ENCODE results near the gene ACP2.
"Not testable (repeated sequence)": the region's sequence is repeated elsewhere in the genome, so short reads cannot be mapped to it uniquely, and the experiment has no call there.

ACP2 gene

GRCh38 chr11:47241841-47242301, 6.7 kb downstream of the ACP2 start:
- no peak for DNase-seq

DNA sequence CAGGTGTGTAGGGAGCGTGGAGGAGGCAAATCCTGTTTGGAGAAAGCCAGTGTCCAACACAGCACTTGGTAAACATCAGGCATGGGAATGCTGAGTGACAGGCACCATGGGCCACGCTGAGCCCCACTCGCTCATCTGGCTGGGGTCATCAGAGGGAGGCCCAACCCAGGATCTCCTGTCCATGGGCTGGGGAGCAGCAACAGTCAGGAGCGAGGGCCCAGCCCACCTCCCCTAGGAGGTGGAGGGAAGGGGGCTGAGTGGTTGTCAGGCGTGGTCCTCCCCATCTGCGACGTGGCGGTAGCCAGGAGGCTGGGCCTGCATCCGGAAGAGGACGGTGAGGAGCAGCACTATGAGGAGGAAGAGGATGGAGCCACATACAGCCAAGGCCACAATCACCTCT, 8.8 kb downstream of the ACP2 start:
- no peak for DNase-seq

- no peak for DNase-seq
These were observed 12.1 kb downstream of the ACP2 start for GRCh38 chr11:47236482-47236881.

GRCh38 chr11:47235163-47235562, 13.5 kb downstream of the ACP2 start:
- no peak for DNase-seq

- no peak for DNase-seq
These were observed 13.9 kb downstream of the ACP2 start for GRCh38 chr11:47234669-47235100.

DNA sequence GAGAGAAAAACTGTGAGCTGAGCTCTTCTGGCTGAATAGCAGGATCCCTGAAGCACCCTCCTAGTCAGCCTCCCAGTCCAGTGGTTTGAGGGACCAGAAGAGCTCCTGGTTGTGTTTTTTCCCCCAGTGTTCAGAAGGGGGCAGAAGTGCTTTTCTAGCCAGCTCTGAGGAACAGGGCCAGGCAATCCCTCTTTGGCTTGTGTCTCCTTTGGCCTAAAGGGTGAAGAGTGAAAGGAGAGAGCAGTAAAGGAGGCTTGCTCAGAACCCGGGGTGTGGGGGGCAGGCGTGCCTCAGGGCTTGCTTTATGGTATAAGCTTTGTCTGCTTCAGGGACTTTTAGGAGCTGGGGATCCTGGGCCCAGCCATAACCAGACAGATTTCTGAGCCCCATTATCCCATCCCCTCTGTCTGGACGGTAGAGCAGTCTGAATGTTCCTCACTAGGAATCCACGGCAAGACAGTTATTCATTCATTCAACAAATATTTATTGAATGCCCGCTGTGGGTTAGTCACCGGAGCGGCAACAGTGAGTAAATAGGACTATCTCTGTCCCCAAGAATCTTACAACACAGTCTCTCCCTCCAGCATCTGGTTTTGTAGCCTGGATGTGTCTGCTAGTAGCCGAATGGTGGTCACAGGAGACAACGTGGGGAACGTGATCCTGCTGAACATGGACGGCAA, 14.5 kb downstream of the ACP2 start:
- DNase-seq: no peak

- DNase-seq: no peak
These were observed 15.6 kb downstream of the ACP2 start for GRCh38 chr11:47233051-47233450.

- DNase-seq: no peak
These were observed 19.5 kb downstream of the ACP2 start for GRCh38 chr11:47229161-47229560.

GRCh38 chr11:47225552-47226400, 22.8 kb downstream of the ACP2 start:
- no peak for DNase-seq

- DNase-seq: no peak
These were observed 25.9 kb downstream of the ACP2 start for GRCh38 chr11:47222696-47223095.

DNA sequence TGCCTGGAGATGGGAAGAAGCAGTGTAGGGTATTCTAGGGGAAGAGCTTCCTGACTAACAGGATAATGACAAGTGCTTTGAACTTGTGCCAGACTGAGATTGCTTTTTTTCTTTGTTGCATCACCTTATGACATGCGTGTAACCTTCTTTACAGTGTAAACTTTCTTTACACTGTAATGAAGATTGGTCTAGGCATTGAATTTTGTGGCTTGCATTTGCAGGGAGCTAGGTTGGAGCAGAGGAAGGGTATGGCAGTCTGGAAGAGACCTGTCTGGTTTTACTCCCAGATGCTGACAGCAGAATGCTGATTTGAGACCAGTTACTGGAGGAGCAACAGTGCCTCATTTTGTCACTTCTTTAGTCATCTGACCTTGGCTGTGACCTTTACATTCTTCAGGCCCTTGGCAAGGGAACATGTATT, 28.2 kb downstream of the ACP2 start:
- DNase-seq: no peak

DNA sequence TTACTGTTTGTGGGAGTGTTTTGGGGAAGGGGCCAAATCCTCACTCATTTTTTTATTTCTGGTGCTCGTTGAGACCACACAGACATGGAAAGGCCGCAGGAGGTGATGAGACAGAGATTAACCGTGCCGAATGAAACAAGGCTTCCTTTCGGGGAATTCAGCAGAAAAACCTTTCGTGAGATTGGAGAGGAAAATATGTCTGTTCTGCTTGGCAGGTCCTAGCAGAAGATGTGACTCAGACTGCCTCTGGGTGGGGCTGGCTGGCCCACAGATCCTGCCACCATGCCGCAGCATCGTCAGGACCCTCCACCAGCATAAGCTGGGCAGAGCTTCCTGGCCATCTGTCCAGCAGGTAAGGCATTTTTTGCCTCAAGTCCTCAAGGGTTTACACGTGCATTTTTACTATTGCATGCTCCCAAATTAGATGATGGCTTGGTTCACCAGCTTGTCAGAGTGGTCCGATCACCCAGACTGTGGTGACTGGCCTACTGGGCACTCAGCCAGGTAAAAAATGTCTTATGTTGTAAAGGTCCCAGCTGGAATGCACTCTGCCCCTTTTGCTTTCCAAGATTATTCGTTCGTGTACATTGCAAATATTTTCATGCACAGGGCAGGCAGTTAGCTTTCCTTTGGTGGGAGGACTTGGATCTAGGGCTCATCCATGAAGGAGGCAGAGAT, 32.4 kb downstream of the ACP2 start:
- DNase-seq: peak; percentile 74

DNA sequence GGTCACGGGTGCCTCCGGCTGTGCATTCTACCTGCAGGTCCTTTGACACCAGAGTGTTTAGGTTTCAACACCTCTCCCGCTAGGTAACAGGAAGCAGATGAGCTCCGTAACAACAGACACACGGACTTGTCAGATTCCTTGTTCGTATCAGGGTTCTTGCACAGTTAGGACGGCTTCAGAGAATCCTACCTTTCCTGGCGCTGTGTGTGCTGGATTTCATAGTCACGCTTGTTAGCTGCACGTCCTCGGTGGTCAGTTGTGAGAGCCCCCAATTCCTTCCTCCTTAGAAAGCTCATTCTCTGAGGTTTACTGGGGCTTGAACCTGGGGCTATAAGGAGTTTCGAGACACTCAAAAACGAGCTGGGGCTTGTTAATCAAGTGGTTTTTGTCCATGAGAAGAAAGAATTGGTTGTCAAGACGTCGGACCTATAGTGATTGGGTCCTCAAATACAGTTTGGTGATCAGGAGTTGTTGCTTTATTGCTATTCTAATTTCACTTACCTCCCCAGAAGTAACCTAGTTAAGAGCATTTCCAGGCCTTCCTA, 33.2 kb downstream of the ACP2 start:
- no peak for DNase-seq

- DNase-seq: peak; percentile 88
These were observed 34.6 kb downstream of the ACP2 start for GRCh38 chr11:47213950-47214565.

- no peak for DNase-seq
These were observed 35.7 kb downstream of the ACP2 start for GRCh38 chr11:47212938-47213337.

GRCh38 chr11:47208628-47209027, 40.0 kb downstream of the ACP2 start:
- DNase-seq: no peak

- not testable (repeated sequence) for DNase-seq
These were observed 40.5 kb downstream of the ACP2 start for GRCh38 chr11:47208008-47208552.

DNA sequence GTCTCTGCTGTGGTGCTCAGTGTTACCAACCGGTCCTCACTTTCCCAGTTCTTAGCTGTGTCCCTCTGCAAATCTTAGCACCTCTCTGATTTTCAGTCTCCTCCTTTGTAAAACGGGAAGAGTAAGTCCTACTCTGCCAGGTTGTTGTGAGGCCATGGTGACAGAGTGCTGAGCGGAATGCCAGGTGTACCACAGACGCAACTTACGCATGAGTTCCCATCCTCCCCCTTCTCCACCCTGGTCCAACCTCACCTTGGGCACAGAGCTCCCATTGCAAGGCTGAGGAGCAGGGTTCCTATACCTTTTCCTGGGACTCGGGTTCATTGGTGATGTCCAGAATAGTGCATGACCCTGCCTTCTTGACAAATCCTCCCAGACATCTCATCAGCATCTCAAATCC, 41.2 kb downstream of the ACP2 start:
- no peak for DNase-seq

DNA sequence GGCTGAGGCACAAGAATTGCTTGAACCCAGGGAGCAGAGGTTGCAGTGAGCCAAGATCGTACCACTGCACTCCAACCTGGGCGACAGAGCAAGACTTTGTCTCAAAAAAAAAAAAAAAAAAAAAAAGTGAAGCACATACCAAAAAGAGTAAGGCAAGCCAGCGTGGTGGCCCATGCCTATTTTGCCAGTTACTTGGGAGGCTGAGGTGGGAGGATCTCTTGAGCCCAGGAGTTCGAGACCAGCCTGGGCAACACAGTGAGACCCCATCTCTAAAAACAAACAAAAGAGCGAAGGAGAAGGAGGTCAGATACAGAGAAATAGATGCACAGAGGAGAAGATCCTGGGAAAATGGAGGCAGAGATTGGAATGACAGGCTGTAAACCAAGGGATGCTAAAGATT, 42.0 kb downstream of the ACP2 start:
- DNase-seq: not testable (repeated sequence)

GRCh38 chr11:47204637-47204989, 44.0 kb downstream of the ACP2 start:
- peak; percentile 33 for DNase-seq

DNA sequence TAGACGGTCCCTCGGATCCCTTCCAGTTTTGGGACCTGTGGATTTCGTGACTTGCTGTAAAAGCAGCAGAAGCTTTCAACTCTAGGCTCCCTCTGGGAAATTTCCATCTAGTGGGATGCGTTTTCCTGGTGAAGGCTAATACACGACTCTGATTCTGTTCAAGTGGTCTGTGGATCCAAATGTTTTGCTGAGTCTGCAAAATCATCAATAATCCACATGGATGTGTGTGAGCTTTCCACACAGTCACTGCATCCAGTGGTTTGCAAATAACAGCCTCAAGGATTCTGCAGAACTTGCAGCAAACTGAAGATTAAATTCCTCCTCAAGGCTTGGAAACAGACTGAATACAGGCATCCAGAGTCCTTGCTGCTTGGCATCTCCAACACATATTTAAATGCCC, 46.0 kb downstream of the ACP2 start:
- no peak for DNase-seq

- DNase-seq: no peak
These were observed 47.6 kb downstream of the ACP2 start for GRCh38 chr11:47201015-47201414.

- DNase-seq: not testable (repeated sequence)
These were observed 50.5 kb downstream of the ACP2 start for GRCh38 chr11:47198161-47198560.
